Inflammatory macrophage treated with lipopolysaccharide for 4 hours (primary cell): ENCODE results near the gene RGP1.

ENCODE experiments used
- DNase-seq: peaks from one replicate; pipeline ENCODE4 v3.0.0-alpha.2; 2020

Gene RGP1

DNA sequence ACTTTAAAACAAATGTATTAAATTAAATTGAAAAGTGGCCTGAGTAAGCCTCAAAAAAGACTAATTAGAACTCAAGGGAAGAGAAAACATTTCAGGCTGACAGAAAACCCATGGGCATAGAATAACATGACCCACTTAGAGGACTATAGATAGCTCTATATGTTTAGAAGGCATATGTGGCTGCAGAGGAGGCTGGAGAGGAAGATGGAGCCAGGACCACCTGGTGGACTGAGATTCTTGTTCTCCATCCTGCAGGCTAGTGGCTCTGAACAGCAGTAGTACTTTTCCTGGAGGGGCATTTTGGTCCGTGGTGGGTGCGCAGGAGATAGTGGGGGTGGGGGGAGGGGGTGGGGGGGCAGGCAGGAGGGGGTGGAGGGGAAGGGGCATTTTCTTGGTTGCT lies 32.0 kb downstream of the RGP1 start:
- no peak for DNase-seq

DNA sequence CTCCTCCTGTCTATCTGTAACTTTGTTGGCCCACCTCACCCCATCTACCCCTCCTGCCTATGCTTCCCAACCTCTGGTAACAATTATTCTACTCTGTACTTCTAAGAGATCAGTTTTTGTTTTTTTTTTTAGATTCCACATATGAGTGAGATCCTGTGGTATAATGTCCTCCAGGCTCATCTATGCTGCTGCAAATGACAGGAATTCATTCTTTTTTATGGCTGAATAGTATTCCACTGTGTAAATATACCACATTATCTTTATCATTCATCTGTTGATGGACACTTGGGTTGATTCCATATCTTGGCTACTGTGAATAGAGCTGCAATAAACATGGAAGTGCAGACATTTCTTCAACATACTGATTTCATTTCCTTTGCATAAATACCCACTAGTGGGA lies 34.3 kb downstream of the RGP1 start:
- no peak for DNase-seq

DNA sequence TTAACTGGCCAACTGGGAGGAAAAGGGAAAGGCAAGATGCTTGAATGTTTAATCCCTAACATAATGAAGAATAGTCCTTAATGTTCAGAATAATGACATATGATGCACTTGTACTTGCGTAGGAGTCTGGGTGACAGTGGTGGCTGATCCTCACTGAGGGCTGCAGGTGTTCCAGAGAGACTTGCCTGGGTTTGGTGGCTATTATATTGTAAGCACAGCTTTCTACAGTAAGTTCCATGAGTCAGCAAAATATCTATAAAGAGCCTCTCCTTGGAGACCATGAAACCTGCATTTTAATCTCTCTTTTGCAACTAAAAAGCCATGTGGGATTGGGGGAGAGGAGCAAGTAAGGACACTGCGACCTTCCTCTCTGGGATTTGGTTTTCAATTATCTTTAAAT lies 40.5 kb downstream of the RGP1 start:
- DNase-seq = no peak

DNA sequence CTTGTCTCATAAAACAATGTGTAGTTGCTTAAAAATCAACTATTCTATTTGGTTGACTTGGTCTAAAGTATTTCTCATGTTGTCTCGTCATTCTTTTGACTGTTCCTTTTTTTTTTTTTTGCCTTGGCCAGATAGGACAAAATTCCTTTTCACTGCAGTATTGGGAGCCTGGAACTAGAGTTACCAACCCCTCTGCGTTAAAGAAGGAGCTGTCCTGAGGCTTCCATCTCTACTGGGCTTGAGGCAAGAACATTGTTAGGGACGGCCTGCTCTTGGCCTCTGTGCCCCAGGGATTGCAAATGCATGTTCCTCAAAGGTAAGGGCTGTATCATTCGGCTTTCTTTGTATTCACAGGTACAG lies 40.9 kb downstream of the RGP1 start:
- no peak for DNase-seq

DNA sequence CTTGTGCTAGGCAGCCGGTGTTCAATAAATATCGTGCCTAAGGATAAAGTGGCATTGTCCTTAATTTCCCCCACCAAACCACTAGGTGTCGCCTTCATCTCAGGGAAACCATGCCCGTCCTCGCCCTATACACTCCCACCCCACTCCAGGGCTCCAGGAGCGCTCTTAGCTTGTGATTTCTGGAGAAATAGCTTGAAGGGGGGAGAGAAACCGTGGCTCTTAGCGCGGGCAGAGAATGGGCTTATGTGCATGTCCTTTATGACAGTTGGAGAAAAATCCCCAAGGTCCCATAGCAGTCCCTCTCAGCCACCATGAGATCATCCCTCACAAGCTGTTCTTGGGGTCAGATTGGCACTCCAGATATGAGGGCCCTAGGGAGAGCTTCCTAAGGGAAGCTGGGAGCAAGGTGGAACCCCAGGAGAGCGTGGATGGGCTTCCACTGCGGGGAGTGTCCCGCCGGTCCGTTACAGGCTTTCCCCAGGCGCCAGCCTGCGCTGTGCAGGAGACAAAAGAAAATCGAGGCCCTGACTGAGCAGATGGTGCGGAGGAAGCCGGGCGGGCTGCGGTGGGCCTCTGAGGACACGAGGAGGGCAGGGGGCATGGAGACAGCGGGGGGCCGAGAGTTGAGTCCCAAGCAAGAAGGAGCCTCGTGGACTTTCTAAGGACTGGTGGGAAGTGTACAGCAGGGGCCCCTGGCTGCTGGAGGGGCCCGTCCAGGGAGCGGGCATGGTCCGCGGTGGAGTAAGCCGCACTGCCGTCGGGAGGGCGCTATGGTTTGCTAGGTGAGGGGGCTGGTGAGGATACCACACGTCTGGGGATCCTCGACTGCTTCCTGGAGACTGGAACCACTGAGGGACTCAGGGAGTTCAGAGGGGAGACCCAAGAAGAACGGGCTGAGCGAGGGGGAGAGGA lies 41.6 kb downstream of the RGP1 start:
- DNase-seq = peak; percentile 66

DNA sequence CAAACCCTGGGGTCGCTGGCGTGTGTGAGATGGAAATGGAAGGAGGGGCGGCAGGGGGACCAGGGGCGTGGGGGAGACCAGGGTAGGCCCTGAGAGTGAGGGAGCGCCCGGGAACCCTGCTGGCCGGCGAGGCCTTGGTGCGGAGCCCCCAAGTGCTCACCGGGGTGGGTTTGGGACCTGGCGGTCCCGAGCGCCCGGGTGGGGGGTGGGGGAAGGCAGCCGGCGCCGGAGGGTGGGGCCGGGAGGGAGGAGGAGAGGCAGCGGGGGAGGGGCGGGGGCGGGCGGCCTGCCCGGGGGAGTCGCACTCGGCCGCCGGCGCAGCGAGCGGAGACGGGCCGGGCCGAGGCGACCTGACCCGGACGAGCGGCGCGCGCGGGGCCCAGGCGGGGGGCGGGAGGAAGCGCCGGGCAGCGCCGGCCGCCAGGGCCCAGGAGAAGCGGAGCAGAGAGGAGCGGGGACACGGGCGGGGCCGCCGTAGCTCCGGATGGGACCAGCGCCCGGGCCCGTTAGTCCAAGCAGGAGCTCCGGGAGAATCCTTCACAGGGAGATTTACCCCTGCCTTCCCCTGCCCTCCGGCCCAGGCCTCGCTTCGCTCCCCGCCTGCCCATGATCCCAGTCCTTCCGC lies 42.3 kb downstream of the RGP1 start, which contains the start of gene NPR2:
Gene NPR2 (plus strand): TSS at position 295 of the 625 bp plus-strand sequence. CDS start 818 bp downstream, outside the sequence.
- no peak for DNase-seq

DNA sequence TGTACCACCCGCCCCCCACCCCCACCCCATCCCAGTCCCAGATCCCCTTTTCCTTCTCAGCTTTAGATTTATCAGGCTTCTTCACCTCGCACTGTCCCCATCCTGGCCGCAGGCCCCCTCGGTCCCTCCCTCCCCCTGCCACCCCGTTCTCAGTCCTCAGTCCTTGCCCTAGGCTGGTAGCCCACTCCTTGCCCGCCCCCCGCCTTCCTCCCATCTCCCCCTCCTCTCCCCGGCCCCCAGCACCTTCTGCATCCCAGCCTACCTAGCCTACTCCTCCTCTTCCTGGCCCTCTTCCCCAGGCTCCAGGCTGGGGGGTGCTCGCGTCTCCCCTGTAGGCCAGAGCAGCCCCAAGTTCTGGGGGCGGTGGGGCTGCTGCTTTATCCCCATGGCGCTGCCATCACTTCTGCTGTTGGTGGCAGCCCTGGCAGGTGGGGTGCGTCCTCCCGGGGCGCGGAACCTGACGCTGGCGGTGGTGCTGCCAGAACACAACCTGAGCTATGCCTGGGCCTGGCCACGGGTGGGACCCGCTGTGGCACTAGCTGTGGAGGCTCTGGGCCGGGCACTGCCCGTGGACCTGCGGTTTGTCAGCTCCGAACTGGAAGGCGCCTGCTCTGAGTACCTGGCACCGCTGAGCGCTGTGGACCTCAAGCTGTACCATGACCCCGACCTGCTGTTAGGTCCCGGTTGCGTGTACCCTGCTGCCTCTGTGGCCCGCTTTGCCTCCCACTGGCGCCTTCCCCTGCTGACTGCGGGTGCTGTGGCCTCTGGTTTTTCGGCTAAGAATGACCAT lies 43.1 kb downstream of the RGP1 start:
- DNase-seq = no peak

DNA sequence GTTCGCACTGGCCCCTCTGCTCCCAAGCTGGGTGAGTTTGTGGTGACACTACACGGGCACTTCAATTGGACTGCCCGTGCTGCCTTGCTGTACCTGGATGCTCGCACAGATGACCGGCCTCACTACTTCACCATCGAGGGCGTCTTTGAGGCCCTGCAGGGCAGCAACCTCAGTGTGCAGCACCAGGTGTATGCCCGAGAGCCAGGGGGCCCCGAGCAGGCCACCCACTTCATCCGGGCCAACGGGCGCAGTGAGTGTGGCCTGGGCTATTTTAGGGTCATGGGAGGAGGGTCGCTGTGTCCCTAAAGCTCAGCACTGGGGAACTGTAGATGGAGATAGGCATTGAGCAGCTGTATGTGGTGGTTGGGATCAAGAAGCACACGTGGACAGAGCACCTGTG lies 43.7 kb downstream of the RGP1 start:
- no peak for DNase-seq

DNA sequence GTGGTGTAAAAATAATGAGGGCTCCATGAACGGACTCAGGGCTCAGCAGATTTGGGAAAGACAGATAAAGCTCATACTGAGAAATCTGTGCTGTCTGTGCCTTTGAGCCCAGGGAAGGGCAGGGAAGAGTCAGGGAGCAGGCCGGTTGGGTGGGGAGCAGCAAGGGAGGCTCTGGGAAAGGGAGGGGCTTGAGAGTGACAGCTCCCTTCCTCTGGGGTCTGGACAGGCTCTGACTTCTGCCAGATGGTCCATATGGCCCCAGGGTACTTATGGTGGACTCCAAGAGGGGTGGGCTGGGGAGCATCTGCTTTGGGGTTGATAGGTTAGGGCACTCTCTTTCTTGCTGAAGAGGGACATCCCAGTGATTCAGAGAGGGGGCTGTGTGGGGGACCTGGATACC lies 44.4 kb downstream of the RGP1 start:
- no peak for DNase-seq

DNA sequence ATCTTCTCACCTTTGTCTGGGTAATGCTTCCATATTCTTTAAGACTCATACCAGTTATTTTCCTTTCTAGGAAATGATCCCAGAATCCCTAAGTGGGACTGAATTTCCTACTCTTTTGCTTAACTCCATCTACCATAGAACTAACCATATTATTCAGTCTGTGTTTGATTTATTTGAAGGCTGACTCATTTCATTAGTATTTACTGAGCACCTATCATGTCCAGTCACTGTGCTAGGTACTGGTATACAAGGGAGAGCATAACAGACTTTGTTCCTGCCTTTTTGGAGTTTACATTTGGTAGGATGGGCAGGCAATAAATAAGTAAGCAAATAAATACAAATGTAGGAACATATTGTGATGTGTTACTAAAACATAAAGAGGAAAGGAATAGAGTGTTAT lies 46.6 kb downstream of the RGP1 start:
- DNase-seq = no peak

DNA sequence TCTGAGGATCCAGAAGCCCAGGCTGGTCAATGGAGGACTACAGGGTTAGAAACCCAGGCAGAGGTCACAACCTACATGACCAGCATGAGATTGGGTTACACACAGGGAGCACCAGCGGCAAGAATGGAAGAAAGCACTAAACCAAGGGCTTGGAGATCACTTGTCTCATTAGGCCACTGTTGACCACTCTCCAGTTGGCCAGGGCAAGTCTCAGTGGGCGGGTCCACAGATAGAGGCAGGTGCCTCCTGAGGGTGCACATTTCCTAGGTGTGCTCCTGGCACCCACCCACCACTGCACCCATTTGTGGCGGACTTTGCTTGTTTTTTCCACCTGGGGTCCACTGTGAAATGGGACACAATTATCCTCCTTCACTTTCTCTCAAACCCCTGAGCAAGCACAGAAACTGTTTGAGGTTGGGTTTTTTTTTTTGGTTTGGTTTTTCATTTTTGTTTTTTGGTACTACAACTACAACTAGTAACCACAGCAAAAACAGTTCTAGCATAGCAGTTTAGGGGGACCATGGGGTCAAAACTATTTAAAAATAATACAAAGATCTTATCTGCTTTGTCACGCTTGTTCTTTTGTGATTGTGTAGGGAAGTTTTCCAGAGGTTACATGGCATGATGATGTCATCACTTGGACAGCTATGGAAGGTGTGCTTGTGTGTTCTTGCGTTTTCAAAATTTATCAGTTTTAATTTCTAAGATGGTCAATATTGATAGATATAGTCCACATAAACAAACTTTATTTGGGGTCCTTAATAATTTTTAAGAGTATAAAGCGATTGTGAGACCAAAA lies 48.4 kb downstream of the RGP1 start:
- no peak for DNase-seq

DNA sequence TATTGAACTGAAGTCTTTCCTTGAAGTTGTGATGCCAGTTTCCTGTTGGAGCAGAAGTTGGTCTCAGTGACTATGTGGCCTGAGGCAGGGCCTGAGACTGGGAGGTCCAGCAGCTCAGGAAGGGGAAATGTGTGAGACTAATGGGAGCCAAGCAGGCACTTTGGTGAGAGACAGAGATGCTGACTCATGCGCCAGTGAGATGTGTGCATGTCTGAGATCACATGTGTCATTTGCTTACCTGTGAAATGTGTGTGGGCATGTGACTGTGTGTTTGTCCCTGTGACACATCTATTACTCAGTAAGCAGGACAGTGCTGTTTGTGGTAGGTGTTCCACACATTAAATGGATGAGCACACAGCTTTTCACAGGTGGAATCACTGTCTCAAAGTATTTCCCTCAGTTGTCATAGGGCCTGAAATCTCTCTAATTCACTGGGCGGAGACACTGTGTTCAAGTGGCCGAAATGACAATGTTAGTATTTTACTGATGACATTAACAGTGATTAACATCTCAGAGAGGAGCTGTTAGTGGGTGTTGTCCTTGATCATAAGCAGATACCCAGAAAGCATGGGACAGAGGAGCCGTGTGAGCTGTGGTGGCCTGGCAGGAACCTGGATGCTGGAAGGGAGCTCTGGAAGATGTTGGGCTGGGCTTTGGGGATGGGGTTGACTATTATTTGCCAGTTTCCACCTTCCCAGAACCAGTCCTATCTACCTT lies 49.7 kb downstream of the RGP1 start:
- DNase-seq = peak; percentile 25

DNA sequence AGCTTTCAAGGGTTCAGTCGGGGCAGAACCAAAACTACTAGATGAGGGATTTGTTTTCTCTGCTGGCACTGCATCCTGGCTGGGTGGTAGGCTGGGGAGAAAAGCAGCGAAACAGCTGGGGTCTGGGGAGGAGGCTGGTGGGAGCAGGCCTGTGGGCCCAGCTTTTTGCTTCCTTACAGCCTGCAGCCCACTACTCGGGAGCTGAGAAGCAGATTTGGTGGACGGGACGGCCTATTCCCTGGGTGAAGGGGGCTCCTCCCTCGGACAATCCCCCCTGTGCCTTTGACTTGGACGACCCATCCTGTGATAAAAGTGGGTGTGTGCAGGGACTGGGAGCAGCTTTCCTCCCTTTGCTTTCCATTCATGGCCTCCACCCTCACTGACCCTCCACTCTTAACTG lies 51.4 kb downstream of the RGP1 start:
- DNase-seq = no peak

DNA sequence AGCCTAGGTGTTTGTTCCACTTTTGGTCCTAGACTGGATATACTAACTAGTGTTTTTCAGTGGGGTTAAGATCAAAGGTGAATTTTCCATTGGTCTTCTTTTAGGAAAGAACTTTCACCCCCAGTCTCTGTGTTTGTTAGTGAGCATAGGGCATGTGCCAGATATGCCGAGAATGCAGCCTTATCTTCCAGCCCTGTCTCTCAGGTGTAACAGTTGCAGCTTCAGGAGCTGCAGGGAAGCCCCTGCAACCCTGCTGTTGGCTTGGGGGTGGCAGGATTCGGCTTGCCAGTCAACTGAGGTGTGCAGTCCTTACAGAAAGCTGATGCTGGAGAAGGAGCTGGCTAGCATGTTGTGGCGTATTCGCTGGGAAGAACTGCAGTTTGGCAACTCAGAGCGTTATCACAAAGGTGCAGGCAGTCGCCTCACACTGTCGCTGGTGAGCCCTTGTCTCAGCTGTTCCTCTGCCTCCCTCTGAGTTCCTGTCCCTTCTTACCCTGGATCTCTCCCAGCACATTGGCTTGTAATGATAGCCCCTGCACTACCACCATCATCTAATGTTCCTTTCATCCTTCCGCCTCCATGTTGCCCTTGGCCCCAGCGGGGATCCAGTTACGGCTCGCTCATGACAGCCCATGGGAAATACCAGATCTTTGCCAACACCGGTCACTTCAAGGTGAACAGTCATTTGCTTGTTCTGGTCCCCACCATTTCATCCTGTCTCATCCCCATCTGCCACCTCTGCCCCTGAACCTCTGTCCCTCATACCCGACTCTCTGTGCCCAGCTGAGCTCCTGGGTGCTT lies 52.4 kb downstream of the RGP1 start:
- no peak for DNase-seq

DNA sequence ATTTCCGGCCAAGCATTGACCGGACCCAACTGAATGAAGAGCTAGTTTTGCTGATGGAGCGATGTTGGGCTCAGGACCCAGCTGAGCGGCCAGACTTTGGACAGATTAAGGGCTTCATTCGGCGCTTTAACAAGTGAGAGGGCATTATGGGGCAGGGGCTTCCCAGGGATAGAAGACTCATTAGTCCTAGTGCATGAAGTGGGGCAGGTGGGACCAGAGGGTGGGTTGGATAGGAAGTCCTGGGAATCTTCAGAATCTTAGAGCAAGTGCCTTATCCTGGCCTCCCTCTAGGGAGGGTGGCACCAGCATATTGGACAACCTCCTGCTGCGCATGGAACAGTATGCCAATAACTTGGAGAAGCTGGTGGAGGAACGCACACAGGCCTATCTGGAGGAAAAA lies 57.0 kb downstream of the RGP1 start:
- no peak for DNase-seq
